ENCODE data around the gene RDH16. TPM values are rescaled to one million over a fixed set of nuclear protein-coding genes. Genes with fewer than 3 reads are reported as not detected.

RDH16 gene
- total and polyA plus RNA-seq, 7 donors, result under 0.01 to 1.1 (median 0.27) TPM; not detected in 2

DNA sequence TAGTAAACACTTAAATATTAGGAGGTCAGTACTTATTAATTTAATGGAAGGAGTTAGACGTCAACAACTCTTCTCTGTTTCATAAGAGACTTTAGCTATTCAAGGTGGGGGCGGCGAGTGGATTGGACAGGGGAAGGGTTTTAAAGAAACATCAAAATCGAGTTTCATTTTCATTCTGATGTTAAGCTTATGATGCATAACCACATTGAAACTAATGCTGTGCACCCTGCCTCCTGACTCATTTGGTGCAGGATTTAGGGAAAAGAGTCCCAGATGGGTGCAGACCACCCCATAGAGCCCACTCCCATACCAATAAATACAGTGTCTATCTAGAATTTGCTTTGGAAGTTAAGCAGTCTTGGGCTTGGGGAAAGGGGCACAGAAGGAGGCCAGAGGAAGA, 41.6 kb upstream of the RDH16 start:
- intact Hi-C loops (cut with DNase I), result no loop called here
- no peaks in the 10 kb centered on the region for H3K9me3 ChIP-seq
- WGBS, 2 donors, result 66 to 73% methylated on average over 4 of the region's 4 CpGs
- DNase-seq, result no peak
- no peak for TF ChIP-seq POLR2A (IDR thresholded peaks at IDR 0.05)
- no peak for TF ChIP-seq EP300 (IDR thresholded peaks at IDR 0.05)
- no peak for TF ChIP-seq POLR2AphosphoS5 (IDR thresholded peaks at IDR 0.05)
- no peak for TF ChIP-seq CTCF (IDR thresholded peaks at IDR 0.05)
- H3K27me3 ChIP-seq, result no peaks in the 10 kb centered on the region
- peaks cover 19 to 66% (median 22%) of the 10 kb centered on the region in 4 donors for H3K36me3 ChIP-seq
- no peak overlapping the region for H3K27ac ChIP-seq
- H3K4me1 ChIP-seq, result peaks cover 0 to 21% (median 9%) of the 10 kb centered on the region in 4 donors
- no peak overlapping the region for H3K4me3 ChIP-seq

GRCh38 chr12:56998316-56998715, 40.9 kb upstream of the RDH16 start:
- no peak for DNase-seq

GRCh38 chr12:56996793-56997545, 39.6 kb upstream of the RDH16 start:
- peaks cover 2 to 46% (median 4%) of the 10 kb centered on the region in 4 donors for H3K36me3 ChIP-seq
- no peak for TF ChIP-seq CTCF (IDR thresholded peaks at IDR 0.05)
- TF ChIP-seq POLR2A (IDR thresholded peaks at IDR 0.05), result no peak
- DNase-seq, result no peak
- no peaks in the 10 kb centered on the region for H3K9me3 ChIP-seq
- no peak overlapping the region for H3K27ac ChIP-seq
- no peaks in the 10 kb centered on the region for H3K27me3 ChIP-seq
- intact Hi-C loops (cut with DNase I), result no loop called here
- no peak overlapping the region for H3K4me3 ChIP-seq
- WGBS, 2 donors, result 80 to 82% methylated on average over 12 of the region's 12 CpGs
- H3K4me1 ChIP-seq, result peaks cover 0 to 13% (median 5%) of the 10 kb centered on the region in 4 donors

More at GRCh38 chr12:56998316-56998715, 40.9 kb upstream of the RDH16 start:
- Histone ChIP-seq H3K27me3 (no peaks in the 10 kb centered on the region), H3K4me3 (no peak overlapping the region), H3K36me3 (peaks cover 12 to 60% (median 15%) of the 10 kb centered on the region in 4 donors), H3K9me3 (no peaks in the 10 kb centered on the region), H3K4me1 (peaks cover 0 to 21% (median 9%) of the 10 kb centered on the region in 4 donors), H3K27ac (no peak overlapping the region)
- intact Hi-C loops (cut with DNase I), result no loop called here
- WGBS, 2 donors, result 93 to 95% methylated on average over 6 of the region's 6 CpGs
- TF ChIP-seq POLR2AphosphoS5 (IDR thresholded peaks at IDR 0.05), result no peak
- no peak for TF ChIP-seq POLR2A (IDR thresholded peaks at IDR 0.05)
- no peak for TF ChIP-seq EP300 (IDR thresholded peaks at IDR 0.05)
- no peak for TF ChIP-seq CTCF (IDR thresholded peaks at IDR 0.05)

DNA sequence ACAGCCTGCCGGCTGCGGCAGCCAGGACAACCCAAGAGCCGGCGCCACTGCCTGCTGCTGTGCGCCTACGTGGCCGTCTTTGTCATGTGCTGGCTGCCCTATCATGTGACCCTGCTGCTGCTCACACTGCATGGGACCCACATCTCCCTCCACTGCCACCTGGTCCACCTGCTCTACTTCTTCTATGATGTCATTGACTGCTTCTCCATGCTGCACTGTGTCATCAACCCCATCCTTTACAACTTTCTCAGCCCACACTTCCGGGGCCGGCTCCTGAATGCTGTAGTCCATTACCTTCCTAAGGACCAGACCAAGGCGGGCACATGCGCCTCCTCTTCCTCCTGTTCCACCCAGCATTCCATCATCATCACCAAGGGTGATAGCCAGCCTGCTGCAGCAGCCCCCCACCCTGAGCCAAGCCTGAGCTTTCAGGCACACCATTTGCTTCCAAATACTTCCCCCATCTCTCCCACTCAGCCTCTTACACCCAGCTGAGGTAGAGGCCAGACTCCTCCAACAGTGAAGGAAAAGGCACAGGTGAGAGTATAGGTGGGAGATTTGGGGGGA, 38.6 kb upstream of the RDH16 start:
- WGBS, 2 donors, result 94 to 96% methylated on average over 11 of the region's 11 CpGs
- Histone ChIP-seq H3K36me3 (peaks cover 0 to 37% (median 4%) of the 10 kb centered on the region in 4 donors), H3K4me1 (peaks cover 0 to 4% (median 0%) of the 10 kb centered on the region in 4 donors), H3K27ac (no peak overlapping the region), H3K27me3 (no peaks in the 10 kb centered on the region), H3K9me3 (no peaks in the 10 kb centered on the region), H3K4me3 (no peak overlapping the region)
- no peak for TF ChIP-seq POLR2A (IDR thresholded peaks at IDR 0.05)
- intact Hi-C loops (cut with DNase I), result no loop called here
- no peak for DNase-seq

DNA sequence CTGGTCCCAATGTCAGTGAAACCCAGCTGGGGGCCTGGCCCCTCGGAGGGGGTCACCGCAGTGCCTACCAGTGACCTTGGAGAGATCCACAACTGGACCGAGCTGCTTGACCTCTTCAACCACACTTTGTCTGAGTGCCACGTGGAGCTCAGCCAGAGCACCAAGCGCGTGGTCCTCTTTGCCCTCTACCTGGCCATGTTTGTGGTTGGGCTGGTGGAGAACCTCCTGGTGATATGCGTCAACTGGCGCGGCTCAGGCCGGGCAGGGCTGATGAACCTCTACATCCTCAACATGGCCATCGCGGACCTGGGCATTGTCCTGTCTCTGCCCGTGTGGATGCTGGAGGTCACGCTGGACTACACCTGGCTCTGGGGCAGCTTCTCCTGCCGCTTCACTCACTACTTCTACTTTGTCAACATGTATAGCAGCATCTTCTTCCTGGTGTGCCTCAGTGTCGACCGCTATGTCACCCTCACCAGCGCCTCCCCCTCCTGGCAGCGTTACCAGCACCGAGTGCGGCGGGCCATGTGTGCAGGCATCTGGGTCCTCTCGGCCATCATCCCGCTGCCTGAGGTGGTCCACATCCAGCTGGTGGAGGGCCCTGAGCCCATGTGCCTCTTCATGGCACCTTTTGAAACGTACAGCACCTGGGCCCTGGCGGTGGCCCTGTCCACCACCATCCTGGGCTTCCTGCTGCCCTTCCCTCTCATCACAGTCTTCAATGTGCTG, 38.0 kb upstream of the RDH16 start:
- no peak overlapping the region for H3K4me3 ChIP-seq
- no peaks in the 10 kb centered on the region for H3K4me1 ChIP-seq
- peaks cover 0 to 30% (median 2%) of the 10 kb centered on the region in 4 donors for H3K36me3 ChIP-seq
- no peak overlapping the region for H3K27ac ChIP-seq
- DNase-seq, result no peak
- H3K9me3 ChIP-seq, result no peaks in the 10 kb centered on the region
- no peaks in the 10 kb centered on the region for H3K27me3 ChIP-seq
- TF ChIP-seq EP300 (IDR thresholded peaks at IDR 0.05), result no peak
- TF ChIP-seq POLR2AphosphoS5 (IDR thresholded peaks at IDR 0.05), result no peak
- no peak for TF ChIP-seq POLR2A (IDR thresholded peaks at IDR 0.05)
- TF ChIP-seq CTCF (IDR thresholded peaks at IDR 0.05), result no peak
- WGBS, 2 donors, result 96% methylated on average over 26 of the region's 26 CpGs
- intact Hi-C loops (cut with DNase I), result no loop called here
